Astrocyte of the cerebellum (primary cell): ENCODE measurements around the gene SLC7A8.

ENCODE experiments used
- DNase-seq: peaks from one replicate; pipeline ENCODE4 v3.0.0-alpha.2; 2011; ENCODE audit warnings: low read depth
- H3K4me3 ChIP-seq: 2 replicates; pipeline ENCODE4 v1.5.1; 2011; ENCODE audit warnings: mild to moderate bottlenecking, low read depth, low read length, moderate library complexity
- CTCF ChIP-seq: IDR thresholded peaks from 2 replicates; pipeline ENCODE4 v1.5.1; 2012; ENCODE audit warnings: low read length, low read depth, moderate library complexity, mild to moderate bottlenecking; ENCODE audit errors: missing control alignments
- in situ Hi-C: cut with HindIII; loops from 2 replicates; pipeline ENCODE4 v1.10.0; 2017; ENCODE audit warnings: low sequenced_read_pairs

SLC7A8 gene

DNA sequence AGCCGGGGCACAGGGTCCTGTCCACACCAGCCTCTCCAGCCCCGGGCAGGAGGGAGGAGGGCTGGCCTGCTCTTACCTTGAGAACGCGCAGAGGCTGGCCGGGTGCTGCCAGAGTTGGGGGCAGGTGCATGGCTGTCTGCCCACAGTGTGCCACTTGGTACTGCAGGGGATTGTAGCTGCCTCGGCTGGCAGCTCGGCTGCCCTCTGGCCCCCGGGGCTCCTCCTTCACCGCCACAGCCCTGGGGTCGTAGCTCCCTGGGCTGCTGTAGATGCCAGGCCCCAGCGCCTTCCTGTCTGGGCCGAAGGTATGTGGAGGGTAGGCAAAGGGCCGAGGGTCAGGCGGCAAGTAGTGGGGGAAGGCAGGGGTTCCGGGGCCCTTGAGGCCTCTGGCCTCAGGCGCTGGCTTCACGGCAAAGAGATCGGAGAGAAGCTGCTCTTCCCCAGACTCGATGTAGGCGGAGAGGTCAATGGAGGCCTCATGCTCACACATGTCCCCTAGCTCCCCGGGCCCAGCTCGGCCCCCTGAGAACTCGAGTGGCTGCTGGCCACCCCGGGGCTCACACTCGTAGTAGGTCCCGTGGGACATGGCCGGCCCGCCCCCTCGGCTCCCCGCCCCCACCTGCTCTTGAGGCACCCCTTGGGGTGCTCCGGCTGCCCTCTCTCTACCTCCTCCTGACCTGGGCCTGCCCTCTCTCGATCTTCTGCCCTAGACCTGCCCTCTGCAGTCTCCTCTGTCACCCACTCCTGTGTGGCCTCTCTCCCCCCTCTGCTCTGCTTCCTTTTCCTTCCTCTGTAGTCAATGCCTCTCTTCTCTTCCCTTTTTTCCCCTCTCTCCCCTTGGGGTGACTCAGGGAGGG, 64.7 kb downstream of the SLC7A8 start, which contains the start of gene CEBPE:
TSS of gene CEBPE (minus strand) at position 750 of the 857 bp plus-strand sequence. CDS start at position 586, 164 bp downstream.
- H3K4me3 ChIP-seq = no peak within 1 kb of the TSS
- no peak for DNase-seq
- no peak for TF ChIP-seq CTCF
- in situ Hi-C loops = no loop called here

GRCh38 chr14:23117371-23118020, 66.0 kb downstream of the SLC7A8 start:
- DNase-seq = no peak
- no peak overlapping the region for H3K4me3 ChIP-seq
- TF ChIP-seq CTCF = no peak
- in situ Hi-C loops = no loop called here

GRCh38 chr14:23115918-23116317, 67.5 kb downstream of the SLC7A8 start:
- no peak overlapping the region for H3K4me3 ChIP-seq
- in situ Hi-C loops = no loop called here
- no peak for DNase-seq
- TF ChIP-seq CTCF = no peak

DNA sequence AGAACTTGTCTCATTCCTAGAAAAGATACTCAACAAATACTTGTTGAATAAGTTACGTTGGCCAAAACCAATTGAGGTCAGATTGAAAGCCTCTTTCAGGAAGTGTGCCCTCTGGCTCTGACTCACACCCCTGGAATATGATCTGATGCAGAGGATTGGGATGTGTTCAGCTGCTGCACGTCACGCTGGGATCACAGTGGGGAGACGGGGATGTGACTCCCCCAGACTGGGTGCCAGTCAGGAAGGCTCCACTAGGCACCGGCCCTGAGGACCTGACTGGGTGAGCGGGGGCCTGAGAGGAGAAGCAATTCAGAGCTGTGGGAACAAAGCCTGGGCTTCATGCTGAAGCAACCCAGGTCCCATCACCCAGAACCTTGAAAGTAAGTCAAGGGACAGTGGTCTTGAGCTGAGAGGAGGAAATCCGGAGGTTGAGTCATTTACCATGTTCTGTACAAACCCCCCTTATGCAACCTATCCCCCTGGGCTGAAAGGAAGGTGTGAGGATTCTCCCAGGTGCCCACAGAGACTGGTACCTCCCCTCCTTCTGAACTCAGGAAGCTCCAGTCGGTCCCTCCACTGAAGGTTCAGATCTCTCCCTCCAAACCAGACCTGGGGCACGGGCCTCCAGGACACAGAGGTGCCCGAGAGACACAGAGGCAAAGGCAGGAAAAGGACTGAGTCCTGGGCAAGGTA, 68.3 kb downstream of the SLC7A8 start:
- peak; percentile 85 for DNase-seq
- in situ Hi-C loops = no loop called here
- no peak for TF ChIP-seq CTCF

DNA sequence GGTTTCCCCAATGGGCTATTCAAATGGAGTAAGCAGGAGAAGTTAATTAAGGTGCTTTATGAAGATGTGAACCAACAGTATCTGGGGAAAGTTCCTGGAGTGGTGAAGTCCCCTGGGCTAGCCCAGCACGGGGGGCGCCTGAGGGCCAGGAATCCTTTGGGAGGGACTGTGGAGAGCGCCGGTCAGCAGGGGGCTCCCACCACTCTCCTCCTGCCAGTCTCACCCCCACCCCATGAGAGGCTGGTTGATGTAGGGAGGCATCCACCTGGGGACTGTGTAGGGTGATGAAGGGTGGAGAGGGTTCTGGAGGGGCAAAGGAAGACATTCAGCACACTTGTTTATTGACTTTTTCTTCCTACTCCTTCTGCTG, 68.8 kb downstream of the SLC7A8 start:
- no peak for DNase-seq
- in situ Hi-C loops = no loop called here
- H3K4me3 ChIP-seq = no peak overlapping the region
- TF ChIP-seq CTCF = no peak

More for the DNA sequence above, 68.3 kb downstream of the SLC7A8 start:
- H3K4me3 ChIP-seq = no peak overlapping the region

- no peak overlapping the region for H3K4me3 ChIP-seq
- DNase-seq = no peak
- TF ChIP-seq CTCF = no peak
- in situ Hi-C loops = no loop called here
These were observed 69.4 kb downstream of the SLC7A8 start for GRCh38 chr14:23114120-23114458.
